GM21390 (cell line): Measurements from ENCODE around the gene C1orf210.

ENCODE experiments used
- ATAC-seq: cut with Tn5 transposase; IDR thresholded peaks from one replicate; pipeline ENCODE4 v1.9.1; 2021; ENCODE audit not compliant: unreplicated experiment

Gene C1orf210

GRCh38 chr1:43296207-43296606 lies 10.8 kb upstream of the C1orf210 start:
- no peak for ATAC-seq

- ATAC-seq = no peak
These were observed 9.4 kb upstream of the C1orf210 start for GRCh38 chr1:43294761-43295160.

- no peak for ATAC-seq
These were observed 8.7 kb upstream of the C1orf210 start for GRCh38 chr1:43293896-43294760.

GRCh38 chr1:43293176-43293575 lies 7.8 kb upstream of the C1orf210 start:
- ATAC-seq = no peak

- ATAC-seq = no peak
These were observed 7.3 kb upstream of the C1orf210 start for GRCh38 chr1:43292679-43293078.

- no peak for ATAC-seq
These were observed 6.8 kb upstream of the C1orf210 start for GRCh38 chr1:43292216-43292615.

GRCh38 chr1:43288785-43289706 lies 3.7 kb upstream of the C1orf210 start:
- no peak for ATAC-seq

GRCh38 chr1:43288058-43288784 lies 2.8 kb upstream of the C1orf210 start:
- no peak for ATAC-seq

- ATAC-seq = no peak
These were observed 1.2 kb upstream of the C1orf210 start for GRCh38 chr1:43286533-43286932.

GRCh38 chr1:43286115-43286514 lies 734 bp upstream of the C1orf210 start:
- no peak for ATAC-seq

GRCh38 chr1:43284546-43285110 lies 753 bp downstream of the C1orf210 start:
- no peak for ATAC-seq

- ATAC-seq = no peak
These were observed 1.3 kb downstream of the C1orf210 start for GRCh38 chr1:43284065-43284464.

GRCh38 chr1:43282220-43283195 lies 2.9 kb downstream of the C1orf210 start:
- ATAC-seq = no peak

- ATAC-seq = no peak
These were observed 4.7 kb downstream of the C1orf210 start for GRCh38 chr1:43280692-43281091.

GRCh38 chr1:43279666-43280065 lies 5.7 kb downstream of the C1orf210 start:
- ATAC-seq = no peak

GRCh38 chr1:43279161-43279560 lies 6.2 kb downstream of the C1orf210 start:
- ATAC-seq = no peak

GRCh38 chr1:43277116-43277876 lies 8.1 kb downstream of the C1orf210 start:
- ATAC-seq = no peak

- ATAC-seq = no peak
These were observed 8.7 kb downstream of the C1orf210 start for GRCh38 chr1:43276673-43277072.
